ENCODE results near the gene HMGCL. TPM values are rescaled to one million over a fixed set of nuclear protein-coding genes. Genes with fewer than 3 reads are reported as not detected.

Gene HMGCL
- total RNA-seq, 1 donor from 2014 or later = 33.7 TPM

DNA sequence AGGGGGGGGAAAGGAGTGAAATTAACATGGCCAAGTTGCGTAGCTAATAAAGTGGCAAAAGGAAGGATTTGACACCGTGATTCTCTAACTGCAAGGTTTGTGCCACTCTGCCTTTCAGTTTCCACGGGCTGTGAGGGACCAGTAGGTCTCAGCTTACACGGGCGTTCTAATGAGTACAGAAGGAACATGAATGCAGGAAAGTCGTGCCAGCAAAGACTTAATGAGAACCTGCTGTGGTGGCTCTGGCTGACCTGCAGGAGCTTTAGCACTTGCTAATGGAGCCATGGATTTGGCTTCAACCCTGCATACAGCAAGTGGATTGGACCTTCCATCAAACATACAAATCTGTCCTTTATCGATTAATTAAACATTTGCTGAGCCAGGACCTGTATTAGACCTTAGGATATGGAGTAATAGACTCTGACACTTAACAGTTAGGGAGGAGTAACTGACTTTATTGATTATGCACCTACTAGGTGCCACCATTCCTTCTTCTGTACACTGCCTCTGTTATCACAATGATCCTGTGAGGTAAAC is 62.1 kb downstream of the HMGCL start:
- Mint-ChIP-seq H3K36me3 (peaks cover 7% of the 10 kb centered on the region), H3K27me3 (no peaks in the 10 kb centered on the region), H3K9me3 (no peaks in the 10 kb centered on the region), H3K4me3 (no peak overlapping the region), H3K4me1 (ENCODE audit: unreplicated experiment) (no peaks in the 10 kb centered on the region), H3K27ac (no peak overlapping the region)
- no peak for DNase-seq (ENCODE audit: extremely low spot score, unreplicated experiment)
- TF ChIP-seq, protein P1, sequence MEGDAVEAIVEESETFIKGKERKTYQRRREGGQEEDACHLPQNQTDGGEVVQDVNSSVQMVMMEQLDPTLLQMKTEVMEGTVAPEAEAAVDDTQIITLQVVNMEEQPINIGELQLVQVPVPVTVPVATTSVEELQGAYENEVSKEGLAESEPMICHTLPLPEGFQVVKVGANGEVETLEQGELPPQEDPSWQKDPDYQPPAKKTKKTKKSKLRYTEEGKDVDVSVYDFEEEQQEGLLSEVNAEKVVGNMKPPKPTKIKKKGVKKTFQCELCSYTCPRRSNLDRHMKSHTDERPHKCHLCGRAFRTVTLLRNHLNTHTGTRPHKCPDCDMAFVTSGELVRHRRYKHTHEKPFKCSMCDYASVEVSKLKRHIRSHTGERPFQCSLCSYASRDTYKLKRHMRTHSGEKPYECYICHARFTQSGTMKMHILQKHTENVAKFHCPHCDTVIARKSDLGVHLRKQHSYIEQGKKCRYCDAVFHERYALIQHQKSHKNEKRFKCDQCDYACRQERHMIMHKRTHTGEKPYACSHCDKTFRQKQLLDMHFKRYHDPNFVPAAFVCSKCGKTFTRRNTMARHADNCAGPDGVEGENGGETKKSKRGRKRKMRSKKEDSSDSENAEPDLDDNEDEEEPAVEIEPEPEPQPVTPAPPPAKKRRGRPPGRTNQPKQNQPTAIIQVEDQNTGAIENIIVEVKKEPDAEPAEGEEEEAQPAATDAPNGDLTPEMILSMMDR (conservative IDR thresholded peaks at IDR 0.05) = no peak

- H3K27me3 Mint-ChIP-seq = no peaks in the 10 kb centered on the region
- H3K9me3 Mint-ChIP-seq = no peaks in the 10 kb centered on the region
- H3K4me1 Mint-ChIP-seq (ENCODE audit: unreplicated experiment) = no peaks in the 10 kb centered on the region
- no peak overlapping the region for H3K4me3 Mint-ChIP-seq
- DNase-seq (ENCODE audit: extremely low spot score, unreplicated experiment) = no peak
- peaks cover 12% of the 10 kb centered on the region for H3K36me3 Mint-ChIP-seq
- no peak overlapping the region for H3K27ac Mint-ChIP-seq
- TF ChIP-seq, protein P1 (conservative IDR thresholded peaks at IDR 0.05) = no peak
These were observed 66.0 kb downstream of the HMGCL start for GRCh38 chr1:23759277-23759676.

- H3K9me3 Mint-ChIP-seq = no peaks in the 10 kb centered on the region
- no peak overlapping the region for H3K27ac Mint-ChIP-seq
- no peak overlapping the region for H3K4me3 Mint-ChIP-seq
- H3K27me3 Mint-ChIP-seq = no peaks in the 10 kb centered on the region
- TF ChIP-seq, protein P1 (conservative IDR thresholded peaks at IDR 0.05) = no peak
- no peak for DNase-seq (ENCODE audit: extremely low spot score, unreplicated experiment)
- peaks cover 19% of the 10 kb centered on the region for H3K36me3 Mint-ChIP-seq
- no peaks in the 10 kb centered on the region for H3K4me1 Mint-ChIP-seq (ENCODE audit: unreplicated experiment)
These were observed 67.4 kb downstream of the HMGCL start for GRCh38 chr1:23757812-23758211.

DNA sequence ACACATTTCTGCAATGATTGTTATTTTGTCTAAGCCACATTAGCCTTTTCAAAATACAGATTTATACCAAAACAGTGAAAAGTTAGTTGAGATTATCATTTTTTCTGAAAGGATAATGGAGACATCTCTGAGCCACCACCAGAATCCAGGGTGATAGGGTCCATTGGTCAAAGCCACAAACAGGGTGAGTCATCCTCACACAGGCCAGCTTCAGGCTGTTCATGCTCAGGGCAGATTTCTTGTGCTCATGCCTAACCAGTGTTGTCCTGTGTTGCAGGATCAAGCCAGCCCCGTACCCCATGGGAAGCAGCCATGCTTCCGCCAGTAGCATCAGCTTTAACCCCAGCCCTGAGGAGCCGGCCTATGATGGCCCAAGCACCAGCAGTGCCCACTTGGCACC is 68.6 kb downstream of the HMGCL start:
- DNase-seq (ENCODE audit: extremely low spot score, unreplicated experiment) = no peak
- Mint-ChIP-seq H3K27me3 (no peaks in the 10 kb centered on the region), H3K36me3 (peaks cover 19% of the 10 kb centered on the region), H3K27ac (no peak overlapping the region), H3K4me1 (ENCODE audit: unreplicated experiment) (no peaks in the 10 kb centered on the region), H3K9me3 (no peaks in the 10 kb centered on the region), H3K4me3 (no peak overlapping the region)
- TF ChIP-seq, protein P1 (conservative IDR thresholded peaks at IDR 0.05) = no peak

DNA sequence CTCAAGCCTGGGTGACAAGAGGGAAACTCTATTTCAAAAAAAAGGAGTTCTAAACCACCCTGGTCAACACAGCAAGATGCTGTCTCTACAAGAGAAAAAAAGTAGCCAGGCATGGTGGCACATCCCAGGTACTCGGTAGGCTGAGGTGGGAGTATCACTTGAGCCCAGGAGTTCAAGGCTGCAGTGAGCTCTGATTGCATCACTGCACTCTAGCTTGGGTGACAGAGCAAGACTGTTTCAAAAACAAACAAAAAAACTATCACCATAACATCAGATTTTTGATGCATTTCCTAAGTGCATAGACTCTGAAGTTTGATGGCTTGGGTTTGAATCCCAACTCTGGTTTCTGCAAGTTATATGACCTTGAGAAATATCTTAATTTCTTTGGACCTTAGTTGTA is 72.3 kb downstream of the HMGCL start:
- H3K27ac Mint-ChIP-seq = no peak overlapping the region
- H3K4me3 Mint-ChIP-seq = no peak overlapping the region
- peaks cover 4% of the 10 kb centered on the region for H3K4me1 Mint-ChIP-seq (ENCODE audit: unreplicated experiment)
- peaks cover 18% of the 10 kb centered on the region for H3K36me3 Mint-ChIP-seq
- DNase-seq (ENCODE audit: extremely low spot score, unreplicated experiment) = no peak
- TF ChIP-seq, protein P1 (conservative IDR thresholded peaks at IDR 0.05) = no peak
- H3K27me3 Mint-ChIP-seq = no peaks in the 10 kb centered on the region
- no peaks in the 10 kb centered on the region for H3K9me3 Mint-ChIP-seq

Other genes starting within 250 kb of the HMGCL start
- 1,209 and 1,301 TPM in 2 replicates for gene RPL11, start 133.6 kb downstream of the HMGCL start, total RNA-seq (ENCODE audit: low replicate concordance)
- gene ELOA, start 82.0 kb downstream of the HMGCL start, total RNA-seq (ENCODE audit: low replicate concordance) = 39.6 and 44.3 TPM in 2 replicates
- gene PITHD1, start 47.0 kb downstream of the HMGCL start, total RNA-seq (ENCODE audit: low replicate concordance) = 71.1 and 113 TPM in 2 replicates
- gene LYPLA2, start 34.3 kb downstream of the HMGCL start, total RNA-seq (ENCODE audit: low replicate concordance) = 83.6 and 113 TPM in 2 replicates
- gene GALE, start 24.7 kb downstream of the HMGCL start, total RNA-seq (ENCODE audit: low replicate concordance) = 39.0 and 47.7 TPM in 2 replicates
- 20.6 and 40.8 TPM in 2 replicates for gene FUCA1, start 42.9 kb upstream of the HMGCL start, total RNA-seq (ENCODE audit: low replicate concordance)
- gene CNR2, start 87.9 kb upstream of the HMGCL start, total RNA-seq (ENCODE audit: low replicate concordance) = not detected in 2 replicates
- 132 and 146 TPM in 2 replicates for gene PNRC2, start 134.4 kb upstream of the HMGCL start, total RNA-seq (ENCODE audit: low replicate concordance)
- gene SRSF10, start 154.9 kb upstream of the HMGCL start, total RNA-seq (ENCODE audit: low replicate concordance) = 113 and 177 TPM in 2 replicates

Measured in type B pancreatic cell (in vitro differentiated cells).